PC-9 (cell line): ENCODE data around the gene C11orf98. TPM values are rescaled to one million over a fixed set of nuclear protein-coding genes. Genes with fewer than 3 reads are reported as not detected.
"Not testable (repeated sequence)": the region's sequence is repeated elsewhere in the genome, so short reads cannot be mapped to it uniquely, and the experiment has no call there.

ENCODE experiments used
- BruUV-seq: library from RNA; stranded (reverse); fragments of 400-500 nt; replicated peaks from 2 replicates; lab custom pipeline; 2021; lab: Mats Ljungman, UMichigan
- CTCF ChIA-PET: fragments of 300-600 bp; sonication (Branson Sonifier 250); formaldehyde crosslinking; loops from one replicate; lab custom pipeline; 2022; ENCODE audit warnings: antibody characterized with exemption; lab: Charles Lee
- POLR2A ChIA-PET: fragments of 300-600 bp; sonication (Branson Sonifier 250); formaldehyde crosslinking; loops from one replicate; lab custom pipeline; 2022; ENCODE audit warnings: antibody characterized with exemption; ENCODE audit not compliant: unreplicated experiment; lab: Charles Lee
- DNase-seq, 2 experiments: peaks; one replicate each; pipeline versions ENCODE4 v3.0.0 to v3.0.0-alpha.2; 2015 to 2022; ENCODE audit warnings: mixed read lengths in 1 of 2
- H2AFZ ChIP-seq: fragments of 200-600 bp; sonication (generic); 2 replicates; pipeline ENCODE4 v1.8.1; 2017; ENCODE audit warnings: antibody characterized with exemption
- H3F3A ChIP-seq: fragments of 200-600 bp; sonication (generic); 2 replicates; pipeline ENCODE4 v1.8.1; 2017; ENCODE audit warnings: antibody characterized with exemption, mild to moderate bottlenecking, low read depth; ENCODE audit not compliant: insufficient read depth
- H3K27ac ChIP-seq: fragments of 200-600 bp; sonication (generic); 2 replicates; pipeline ENCODE4 v1.6.1; 2016; ENCODE audit warnings: mixed run types
- H3K27me3 ChIP-seq: fragments of 200-600 bp; sonication (generic); 2 replicates; pipeline ENCODE4 v1.6.1; 2016; ENCODE audit warnings: low read depth, mixed run types; ENCODE audit not compliant: insufficient read depth
- H3K36me3 ChIP-seq: fragments of 200-600 bp; sonication (generic); 2 replicates; pipeline ENCODE4 v1.6.1; 2016; ENCODE audit warnings: low read depth, mixed run types
- H3K4me1 ChIP-seq: fragments of 200-600 bp; sonication (generic); replicated peaks from 2 replicates; pipeline ENCODE4 v1.6.1; 2016; ENCODE audit warnings: mixed run types; ENCODE audit not compliant: insufficient read depth
- H3K4me2 ChIP-seq: fragments of 200-600 bp; sonication (generic); 2 replicates; pipeline ENCODE4 v1.6.1; 2017; ENCODE audit warnings: mixed run types
- H3K4me3 ChIP-seq: fragments of 200-600 bp; sonication (generic); 2 replicates; pipeline ENCODE4 v1.6.1; 2016; ENCODE audit warnings: mixed run types
- H3K79me2 ChIP-seq: fragments of 200-600 bp; sonication (generic); 2 replicates; pipeline ENCODE4 v1.6.1; 2017; ENCODE audit warnings: low read depth, mixed run types
- H3K9me2 ChIP-seq: fragments of 200-600 bp; sonication (generic); 2 replicates; pipeline ENCODE4 v1.8.1; 2017; ENCODE audit warnings: mild to moderate bottlenecking; ENCODE audit not compliant: insufficient read depth
- H3K9me3 ChIP-seq: fragments of 200-600 bp; sonication (generic); 2 replicates; pipeline ENCODE4 v1.8.1; 2016; ENCODE audit warnings: low read depth; ENCODE audit not compliant: insufficient read depth
- H4K20me1 ChIP-seq: fragments of 200-600 bp; sonication (generic); 2 replicates; pipeline ENCODE4 v1.8.1; 2017; ENCODE audit not compliant: insufficient read depth
- EZH2 ChIP-seq: fragments of 200-600 bp; sonication (generic); IDR thresholded peaks from 2 replicates; pipeline ENCODE4 v1.8.0; 2017; ENCODE audit warnings: antibody characterized with exemption, low read depth
- intact Hi-C: fragments of 100-400 bp; cut with micrococcal nuclease; formaldehyde crosslinking; loops from one replicate; pipeline ENCODE4 v1.10.0; 2022; ENCODE audit not compliant: unreplicated experiment
- total RNA-seq: library from RNA; stranded (reverse); gene quantifications from 2 replicates; pipeline ENCODE4 v1.2.3, GENCODE V29; 2021
- TF ChIP-seq, protein P1 (sequence below): fragments of 200-600 bp; sonication (generic); conservative IDR thresholded peaks from 2 replicates; pipeline ENCODE4 v1.6.1; 2017; ENCODE audit warnings: mixed run types, antibody characterized with exemption, mild to moderate bottlenecking, moderate library complexity

Gene C11orf98
- total RNA-seq, 1 experiment from 2014 or later = 94.9 TPM

DNA sequence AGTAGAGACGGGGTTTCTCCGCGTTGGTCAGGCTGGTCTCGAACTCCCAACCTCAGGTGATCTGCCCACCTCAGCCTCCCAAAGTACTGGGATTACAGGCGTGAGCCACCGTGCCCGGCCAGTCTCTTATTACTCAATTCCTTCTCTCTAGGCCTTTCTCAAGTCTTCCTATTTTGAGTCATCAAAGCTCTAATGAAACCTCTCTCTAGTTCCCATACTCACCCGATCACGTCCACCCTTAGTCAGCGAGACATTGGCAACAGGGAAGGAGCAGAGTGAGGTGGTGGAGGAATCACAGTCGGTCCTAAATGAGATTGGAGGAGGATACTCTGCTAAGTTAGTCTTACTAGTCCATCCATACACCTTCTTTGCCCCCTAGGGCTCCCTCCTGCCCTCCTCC is 37.2 kb upstream of the C11orf98 start:
- Histone ChIP-seq H3K36me3 (peaks cover 6% of the 10 kb centered on the region; the same call in 1 of the 2 replicates), H3F3A (peaks cover 25% of the 10 kb centered on the region), H3K9me2 (no peaks in the 10 kb centered on the region), H2AFZ (no peak overlapping the region), H3K79me2 (peaks cover 19% of the 10 kb centered on the region), H3K27me3 (no peaks in the 10 kb centered on the region), H4K20me1 (no peaks in the 10 kb centered on the region), H3K9me3 (no peaks in the 10 kb centered on the region), H3K4me1 (peaks cover 14% of the 10 kb centered on the region), H3K4me3 (no peak overlapping the region), H3K27ac (no peak overlapping the region), H3K4me2 (no peak overlapping the region)
- BruUV-seq = no TSS peak
- no peak for DNase-seq
- intact Hi-C loops = no loop called here
- ChIA-PET CTCF (no interaction called here), POLR2A (no interaction called here)
- TF ChIP-seq, protein P1, sequence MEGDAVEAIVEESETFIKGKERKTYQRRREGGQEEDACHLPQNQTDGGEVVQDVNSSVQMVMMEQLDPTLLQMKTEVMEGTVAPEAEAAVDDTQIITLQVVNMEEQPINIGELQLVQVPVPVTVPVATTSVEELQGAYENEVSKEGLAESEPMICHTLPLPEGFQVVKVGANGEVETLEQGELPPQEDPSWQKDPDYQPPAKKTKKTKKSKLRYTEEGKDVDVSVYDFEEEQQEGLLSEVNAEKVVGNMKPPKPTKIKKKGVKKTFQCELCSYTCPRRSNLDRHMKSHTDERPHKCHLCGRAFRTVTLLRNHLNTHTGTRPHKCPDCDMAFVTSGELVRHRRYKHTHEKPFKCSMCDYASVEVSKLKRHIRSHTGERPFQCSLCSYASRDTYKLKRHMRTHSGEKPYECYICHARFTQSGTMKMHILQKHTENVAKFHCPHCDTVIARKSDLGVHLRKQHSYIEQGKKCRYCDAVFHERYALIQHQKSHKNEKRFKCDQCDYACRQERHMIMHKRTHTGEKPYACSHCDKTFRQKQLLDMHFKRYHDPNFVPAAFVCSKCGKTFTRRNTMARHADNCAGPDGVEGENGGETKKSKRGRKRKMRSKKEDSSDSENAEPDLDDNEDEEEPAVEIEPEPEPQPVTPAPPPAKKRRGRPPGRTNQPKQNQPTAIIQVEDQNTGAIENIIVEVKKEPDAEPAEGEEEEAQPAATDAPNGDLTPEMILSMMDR = no peak
- TF ChIP-seq EZH2 = no peak

DNA sequence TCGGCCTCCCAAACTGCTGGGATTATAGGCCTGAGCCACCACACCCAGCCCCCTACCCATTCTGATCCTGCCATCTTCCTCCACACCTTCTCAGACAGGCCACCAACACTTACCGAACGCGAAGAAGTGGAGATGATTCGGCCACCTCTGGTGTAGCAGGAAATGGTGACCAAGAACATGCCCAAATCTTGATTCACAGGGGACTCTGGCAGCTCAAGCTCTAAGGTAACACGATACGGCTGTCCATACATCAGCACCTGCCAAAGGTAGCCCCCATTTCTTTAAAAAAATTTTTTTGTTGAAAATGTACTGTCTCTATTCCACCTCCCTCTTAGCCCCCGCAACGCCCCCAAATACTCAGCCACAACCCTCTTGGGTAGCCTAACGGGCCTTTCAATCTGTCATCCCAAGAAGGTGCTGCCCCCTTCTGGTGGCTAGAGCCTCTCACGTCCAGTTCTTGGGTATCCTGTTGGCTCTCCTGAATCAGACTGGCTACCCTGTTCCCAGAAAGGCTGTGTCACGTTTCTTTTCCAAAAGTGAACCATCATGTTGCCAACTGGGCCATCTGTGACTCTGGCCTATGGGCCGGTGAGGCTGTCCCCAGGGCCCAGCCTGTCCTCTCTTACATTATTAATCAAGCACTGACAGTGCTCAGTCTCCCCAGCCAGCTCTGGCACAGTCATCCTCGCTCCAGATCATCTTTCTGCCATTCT is 29.6 kb upstream of the C11orf98 start:
- no peak overlapping the region for H3K4me2 ChIP-seq
- ChIA-PET POLR2A (interaction anchor here (0.6 kb wide), 1 partner anchor 11 kb away, joined by 7 read pairs; no protein-coding TSS in a partner anchor), CTCF (interaction anchor here (0.6 to 2.4 kb wide), 6 partner anchors 10 to 987 kb away, joined by 3 to 15 read pairs (median 7); no protein-coding TSS in a partner anchor)
- H3K4me3 ChIP-seq = no peak overlapping the region
- H4K20me1 ChIP-seq = no peaks in the 10 kb centered on the region
- intact Hi-C loops = loop anchor here (1.0 to 2.0 kb wide), 2 partner anchors 16 to 299 kb away; partner anchors contain the start of gene UBXN1
- H3F3A ChIP-seq = peaks cover 25% of the 10 kb centered on the region
- no peak overlapping the region for H2AFZ ChIP-seq
- H3K27ac ChIP-seq = no peak overlapping the region
- H3K36me3 ChIP-seq = 0 out of 2 replicates have a peak, but pooled peaks cover 12% of the 10 kb centered on the region
- H3K4me1 ChIP-seq = no peaks in the 10 kb centered on the region
- no peaks in the 10 kb centered on the region for H3K9me3 ChIP-seq
- no peaks in the 10 kb centered on the region for H3K9me2 ChIP-seq
- TF ChIP-seq, protein P1 = peak; percentile 86
- TF ChIP-seq EZH2 = no peak
- H3K79me2 ChIP-seq = no peaks in the 10 kb centered on the region
- BruUV-seq = no TSS peak
- peak in 1 of 2 experiments; percentile 55 for DNase-seq
- no peaks in the 10 kb centered on the region for H3K27me3 ChIP-seq

DNA sequence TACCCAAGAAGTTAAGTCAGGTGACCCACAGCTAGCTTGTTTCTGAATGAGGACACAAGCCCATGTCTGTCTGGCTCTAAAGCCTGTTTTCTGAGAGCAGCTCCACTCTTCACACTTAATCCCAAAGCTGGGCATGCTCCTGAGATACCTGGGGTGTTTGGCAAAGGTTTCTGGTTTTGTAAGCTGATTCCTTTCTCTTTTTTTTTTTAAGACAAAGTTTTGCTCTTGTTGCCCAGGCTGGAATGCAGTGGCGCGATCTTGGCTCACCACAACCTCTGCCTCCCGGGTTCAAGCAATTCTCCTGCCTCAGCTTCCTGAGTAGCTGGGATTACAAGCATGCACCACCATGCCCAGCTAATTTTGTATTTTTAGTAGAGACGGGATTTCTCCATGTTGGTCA is 28.6 kb upstream of the C11orf98 start:
- not testable (repeated sequence) for DNase-seq
- intact Hi-C loops = loop anchor here (1.0 to 2.0 kb wide), 2 partner anchors 15 to 298 kb away; partner anchors contain the start of gene UBXN1

More for the DNA sequence above, 28.6 kb upstream of the C11orf98 start:
- H3K4me1 ChIP-seq, BruUV-seq, H3K27me3 ChIP-seq, H3K79me2 ChIP-seq, H3K4me3 ChIP-seq, H3K9me3 ChIP-seq, H3K27ac ChIP-seq, H3K4me2 ChIP-seq, H3K9me2 ChIP-seq, H2AFZ ChIP-seq, H4K20me1 ChIP-seq: not testable (repeated sequence)
- Histone ChIP-seq H3F3A (peaks cover 30% of the 10 kb centered on the region), H3K36me3 (0 out of 2 replicates have a peak, but pooled peaks cover 12% of the 10 kb centered on the region)
- CTCF ChIA-PET = interaction anchor here (1.1 to 2.4 kb wide), 2 partner anchors 12 to 13 kb away, joined by 5 to 15 read pairs; no protein-coding TSS in a partner anchor
- POLR2A ChIA-PET = interaction anchor here (0.7 kb wide), 1 partner anchor 29 kb away, joined by 3 read pairs; the partner anchor contains the start of gene C11orf98
